ENCODE data around the gene CPPED1. TPM values are rescaled to one million over a fixed set of nuclear protein-coding genes. Genes with fewer than 3 reads are reported as not detected.
A peak's percentile ranks its signal among the peaks of the same experiment; 100 is the strongest.

The CPPED1 gene
- total and polyA plus RNA-seq, 10 of the 15 experiments (the other 5 are each of a cell fraction or from before 2014, with no cell fraction given), result 7.1 to 39.0 (median 16.0) TPM

GRCh38 chr16:12677502-12677901 is 126.2 kb downstream of the CPPED1 start:
- POLR2A ChIA-PET, result no interaction called here
- peak; percentile 76; the same call in 1 of the 2 replicates for TF ChIP-seq SPI1 (IDR thresholded peaks at IDR 0.05; ENCODE audit: borderline replicate concordance, insufficient read depth, low read depth, low read length)
- TF ChIP-seq HDAC2 (IDR thresholded peaks at IDR 0.05), result no peak
- no peak for TF ChIP-seq KLF5 (IDR thresholded peaks at IDR 0.05; ENCODE audit: partially characterized antibody)
- TF ChIP-seq RUNX3 (IDR thresholded peaks at IDR 0.05; ENCODE audit: low read length), result 0 out of 2 replicates have a peak, but pooled peaks have one; percentile 27
- FAIRE-seq (no peak), ATAC-seq (no peak), DNase-seq (ENCODE audit: low read depth, low spot score) (no peak)
- no peaks in the 10 kb centered on the region for H4K20me1 ChIP-seq (ENCODE audit: control insufficient read depth, insufficient read depth)
- no peaks in the 10 kb centered on the region for H3K27me3 ChIP-seq (replicated peaks in 1 of 2; ENCODE audit: control insufficient read depth in 2 of 2, insufficient read depth in 2 of 2, low read length in 1 of 2)
- no TSS peak for BruUV-seq (replicated peaks)
- H3K9me3 ChIP-seq (replicated peaks; ENCODE audit: control insufficient read depth, insufficient read depth, low read length), result no peaks in the 10 kb centered on the region; the same call in 2 of the 3 replicates
- in situ Hi-C loops (cut with MboI) (no loop called here), intact Hi-C loops (cut with micrococcal nuclease; ENCODE audit: unreplicated experiment) (no loop called here)
- WGBS (ENCODE audit: insufficient coverage, insufficient replicate concordance, low lambda C conversion rate, missing lambda C conversion rate), result 34% methylated on average over 8 of the region's 8 CpGs
- RAD21 ChIA-PET (ENCODE audit: unreplicated experiment), result no interaction called here
- H3K9ac ChIP-seq (ENCODE audit: control insufficient read depth, insufficient read depth, low read length), result no peak overlapping the region
- no peak overlapping the region for H3K27ac ChIP-seq (ENCODE audit: control insufficient read depth, insufficient read depth)
- no peak overlapping the region for H3K4me3 ChIP-seq
- no peaks in the 10 kb centered on the region for H3K36me3 ChIP-seq (ENCODE audit: control insufficient read depth in 2 of 2, insufficient read depth in 2 of 2, low read length in 1 of 2)
- H3K4me1 ChIP-seq (ENCODE audit: control insufficient read depth, insufficient read depth, low read length), result no peaks in the 10 kb centered on the region
- SMC1A ChIA-PET (ENCODE audit: uncharacterized antibody, unreplicated experiment), result no interaction called here
- H3K4me2 ChIP-seq (ENCODE audit: control insufficient read depth, insufficient read depth), result no peak overlapping the region
- CTCF ChIA-PET, result interaction anchor here (0.6 kb wide), 1 partner anchor 215 kb away, joined by 3 read pairs; no protein-coding TSS in a partner anchor
- H2AFZ ChIP-seq (ENCODE audit: control insufficient read depth, low read depth, low read length), result no peak overlapping the region
- H3K79me2 ChIP-seq (ENCODE audit: control insufficient read depth, insufficient read depth, low read length), result no peaks in the 10 kb centered on the region

GRCh38 chr16:12675852-12676251 is 127.8 kb downstream of the CPPED1 start:
- Histone ChIP-seq H3K4me2 (ENCODE audit: control insufficient read depth, insufficient read depth) (no peak overlapping the region), H3K36me3 (ENCODE audit: control insufficient read depth in 2 of 2, insufficient read depth in 2 of 2, low read length in 1 of 2) (no peaks in the 10 kb centered on the region), H4K20me1 (ENCODE audit: control insufficient read depth, insufficient read depth) (no peaks in the 10 kb centered on the region), H3K27ac (ENCODE audit: control insufficient read depth, insufficient read depth) (no peak overlapping the region), H3K4me1 (ENCODE audit: control insufficient read depth, insufficient read depth, low read length) (no peaks in the 10 kb centered on the region), H3K9ac (ENCODE audit: control insufficient read depth, insufficient read depth, low read length) (no peak overlapping the region), H3K79me2 (ENCODE audit: control insufficient read depth, insufficient read depth, low read length) (no peaks in the 10 kb centered on the region), H2AFZ (ENCODE audit: control insufficient read depth, low read depth, low read length) (no peak overlapping the region), H3K27me3 (replicated peaks in 1 of 2; ENCODE audit: control insufficient read depth in 2 of 2, insufficient read depth in 2 of 2, low read length in 1 of 2) (no peaks in the 10 kb centered on the region), H3K4me3 (no peak overlapping the region), H3K9me3 (replicated peaks; ENCODE audit: control insufficient read depth, insufficient read depth, low read length) (no peaks in the 10 kb centered on the region; the same call in 2 of the 3 replicates)
- RAD21 ChIA-PET (ENCODE audit: unreplicated experiment), result interaction anchor here (0.7 kb wide), 1 partner anchor 32 kb away, joined by 3 read pairs; no protein-coding TSS in a partner anchor
- WGBS (ENCODE audit: insufficient coverage, insufficient replicate concordance, low lambda C conversion rate, missing lambda C conversion rate), result 10% methylated on average over 5 of the region's 5 CpGs
- FAIRE-seq (no peak), DNase-seq (ENCODE audit: low read depth, low spot score) (no peak), ATAC-seq (peak; percentile 40)
- intact Hi-C loops (cut with micrococcal nuclease; ENCODE audit: unreplicated experiment), result no loop called here
- CTCF ChIA-PET, result interaction anchor here (0.6 to 1.0 kb wide), 3 partner anchors 27 to 109 kb away, joined by 3 to 5 read pairs (median 3); no protein-coding TSS in a partner anchor
- POLR2A ChIA-PET, result interaction anchor here (0.6 kb wide), 1 partner anchor 137 kb away, joined by 4 read pairs; no protein-coding TSS in a partner anchor
- SMC1A ChIA-PET (ENCODE audit: uncharacterized antibody, unreplicated experiment), result interaction anchor here (1.0 to 1.5 kb wide), 2 partner anchors 13 to 20 kb away, joined by 3 read pairs; no protein-coding TSS in a partner anchor
- no TSS peak for BruUV-seq (replicated peaks)
- in situ Hi-C loops (cut with MboI), result no loop called here
- TF ChIP-seq RB1 (IDR thresholded peaks at IDR 0.05; ENCODE audit: borderline replicate concordance) (no peak), STAT3 (IDR thresholded peaks at IDR 0.05; ENCODE audit: low read depth, low read length) (no peak), PRDM15 (CRISPR knock-in tag; IDR thresholded peaks at IDR 0.05) (no peak), IRF3 (IDR thresholded peaks at IDR 0.05) (no peak), RUNX3 (IDR thresholded peaks at IDR 0.05; ENCODE audit: low read length) (peak; percentile 57; the same call in 1 of the 2 replicates), FOXM1 (IDR thresholded peaks at IDR 0.05; ENCODE audit: low read depth, low read length) (peak; percentile 29; the same call in 1 of the 2 replicates), EED (IDR thresholded peaks at IDR 0.05; ENCODE audit: low read depth) (peak; percentile 76), ETV6 (conservative IDR thresholded peaks at IDR 0.05 in 1 of 2, IDR thresholded peaks at IDR 0.05 in 1 of 2; ENCODE audit: borderline replicate concordance in 1 of 2, low read depth in 1 of 2) (peak in 1 of 2 experiments; percentile 13; a peak in 1 of 4 replicates), RFX5 (IDR thresholded peaks at IDR 0.05; ENCODE audit: low read depth, low read length) (no peak)
